K562 (cell line): ENCODE results near the gene ZNF362. TPM values are rescaled to one million over a fixed set of nuclear protein-coding genes. Genes with fewer than 3 reads are reported as not detected.

ENCODE experiments used
- ATAC-seq: fragments of 200-7000 bp; cut with Tn5 transposase; 3 replicates; pipeline ENCODE4 v1.9.1; 2020; ENCODE audit warnings: moderate library complexity
- BruUV-seq: library from RNA; stranded (reverse); fragments of 400-500 nt; replicated peaks from 2 replicates; lab custom pipeline; 2021; lab: Mats Ljungman, UMichigan
- CTCF ChIA-PET: fragments of 300-600 bp; formaldehyde crosslinking; extraction: SDS; loops from one replicate; lab custom pipeline; 2021; ENCODE audit warnings: low intra/inter-chr PET ratio; lab: Yijun Ruan, JAX
- POLR2A ChIA-PET: fragments of 300-600, 350-650 bp; sonication (Branson Sonifier 250); formaldehyde crosslinking; extraction: SDS; loops from one replicate; lab custom pipeline; 2021; ENCODE audit warnings: antibody characterized with exemption, inconsistent platforms; lab: Yijun Ruan, JAX
- DNase-seq, 4 experiments: peaks; one replicate each; pipeline versions ENCODE4 v3.0.0 to v3.0.0-alpha.2; 2011 to 2018; ENCODE audit warnings: low spot score in 3 of 4, mixed read lengths in 3 of 4; ENCODE audit errors: extremely low read depth in 1 of 4
- FAIRE-seq: peaks from 2 replicates; lab custom pipeline; 2011; peaks lifted over from hg19 to GRCh38; lab: Jason Lieb, UNC
- H2AFZ ChIP-seq: 2 replicates; pipeline ENCODE4 v1.6.0; 2011; ENCODE audit warnings: low read depth, low read length, control low read depth, inconsistent platforms
- H3K27ac ChIP-seq: fragments of 200-600 bp; 3 replicates; pipeline ENCODE4 v1.8.0; 2011; ENCODE audit warnings: low read depth, mild to moderate bottlenecking, control low read depth, inconsistent platforms, low read length, moderate library complexity, mixed read lengths; ENCODE audit errors: extremely low read depth
- H3K27me3 ChIP-seq, 2 experiments: fragments of 300-600 bp in 1 of 2; 2 replicates in 1 of 2; 3 replicates in 1 of 2; pipeline versions ENCODE4 v1.6.0 to v1.8.0; 2011; ENCODE audit warnings: inconsistent platforms in 2 of 2, low read length in 2 of 2, mild to moderate bottlenecking in 1 of 2, mixed read lengths in 1 of 2, moderate library complexity in 1 of 2; ENCODE audit not compliant: control insufficient read depth in 2 of 2, insufficient read depth in 2 of 2
- H3K36me3 ChIP-seq: fragments of 300-600 bp; 3 replicates; pipeline ENCODE4 v1.8.0; 2011; ENCODE audit warnings: mild to moderate bottlenecking, low read length, inconsistent platforms; ENCODE audit not compliant: control insufficient read depth, insufficient read depth
- H3K4me1 ChIP-seq, 2 experiments: fragments of 200-600 bp in 1 of 2; replicated peaks in 1 of 2; 2 replicates in 1 of 2; 3 replicates in 1 of 2; pipeline versions ENCODE4 v1.5.1 to v1.8.0; 2011; ENCODE audit warnings: inconsistent platforms in 2 of 2, low read length in 2 of 2, mild to moderate bottlenecking in 1 of 2, mixed read lengths in 1 of 2, moderate library complexity in 1 of 2; ENCODE audit not compliant: control insufficient read depth in 2 of 2, insufficient read depth in 2 of 2
- H3K4me2 ChIP-seq: 2 replicates; pipeline ENCODE4 v1.6.1; 2011; ENCODE audit warnings: low read length, control low read depth, inconsistent platforms, mixed read lengths; ENCODE audit not compliant: insufficient read depth
- H3K4me3 ChIP-seq: fragments of 200-600 bp; sonication (generic), shearing (Covaris generic); 2 replicates; pipeline ENCODE4 v1.5.1; 2016; ENCODE audit warnings: control low read depth, inconsistent platforms
- H3K79me2 ChIP-seq: fragments of 200-600 bp; 3 replicates; pipeline ENCODE4 v1.8.0; 2011; ENCODE audit warnings: low read length, inconsistent platforms; ENCODE audit not compliant: control insufficient read depth, insufficient read depth
- H3K9ac ChIP-seq, 2 experiments: 2 replicates each; pipeline versions ENCODE4 v1.6.0 to v1.6.1; 2011; ENCODE audit warnings: low read depth in 2 of 2, low read length in 2 of 2, control low read depth in 1 of 2, inconsistent platforms in 1 of 2, mild to moderate bottlenecking in 1 of 2, mixed read lengths in 1 of 2; ENCODE audit not compliant: insufficient read depth in 1 of 2
- H3K9me1 ChIP-seq: one replicate; pipeline ENCODE4 v1.6.0; 2011; ENCODE audit warnings: inconsistent platforms, mild to moderate bottlenecking, low read length, moderate library complexity; ENCODE audit not compliant: control insufficient read depth, insufficient read depth
- H3K9me3 ChIP-seq: replicated peaks from 2 replicates; pipeline ENCODE4 v1.5.1; 2011; ENCODE audit warnings: low read depth, low read length, inconsistent platforms; ENCODE audit not compliant: control insufficient read depth, insufficient read depth
- H4K20me1 ChIP-seq: replicated peaks from 2 replicates; pipeline ENCODE4 v1.6.1; 2011; ENCODE audit warnings: low read length, inconsistent platforms, mixed read lengths; ENCODE audit not compliant: control insufficient read depth, insufficient read depth
- CCNT2 ChIP-seq: IDR thresholded peaks from 2 replicates; pipeline ENCODE4 v1.6.1; 2011; ENCODE audit warnings: borderline replicate concordance, low read depth, mild to moderate bottlenecking, moderate library complexity, mixed read lengths, low read length; ENCODE audit not compliant: insufficient read length; ENCODE audit errors: extremely low read depth
- E2F3 ChIP-seq: fragments of 250-450 bp; sonication (Bioruptor Pico); IDR thresholded peaks from 2 replicates; pipeline ENCODE4 v1.4.0; 2020; ENCODE audit warnings: mild to moderate bottlenecking
- FOXK1 ChIP-seq: sonication (generic); formaldehyde crosslinking; IDR thresholded peaks from 2 replicates; pipeline ENCODE4 v1.8.0; 2022; ENCODE audit warnings: missing genetic modification reagents, mild to moderate bottlenecking, borderline replicate concordance
- POLR2B ChIP-seq: fragments of 450-650 bp; IDR thresholded peaks from 2 replicates; pipeline ENCODE4 v1.6.1; 2018; ENCODE audit warnings: low read depth; ENCODE audit not compliant: partially characterized antibody
- RBM25 ChIP-seq: fragments of 200-400 bp; formaldehyde crosslinking; IDR thresholded peaks from 2 replicates; pipeline ENCODE4 v1.6.1; 2018; ENCODE audit warnings: low read length, low read depth, moderate library complexity; ENCODE audit not compliant: severe bottlenecking
- SRSF1 ChIP-seq: fragments of 200-400 bp; formaldehyde crosslinking; IDR thresholded peaks from 2 replicates; pipeline ENCODE4 v1.6.1; 2017; ENCODE audit warnings: mild to moderate bottlenecking, low read depth, low read length, moderate library complexity
- WGBS: fragments of 100-300 bp; shearing (Covaris generic); methylation state at CpG from one replicate; pipeline ENCODE4 v1.1.6; 2016; ENCODE audit warnings: low coverage, mixed read lengths; ENCODE audit not compliant: insufficient coverage; ENCODE audit errors: missing lambda C conversion rate; 5-methylcytosine and 5-hydroxymethylcytosine counted together
- in situ Hi-C: fragments of 300-500 bp; cut with MboI; formaldehyde crosslinking; loops from 4 replicates; pipeline ENCODE4 v1.15.0; 2018; ENCODE audit warnings: inconsistent platforms, mixed read lengths
- intact Hi-C: fragments of 100-400 bp; cut with micrococcal nuclease; formaldehyde crosslinking; loops from 2 replicates; pipeline ENCODE4 v1.14.2; 2022
- polyA plus RNA-seq, 8 experiments: library from polyadenylated mRNA; depleted of rRNA in 4 of 8; stranded (reverse) in 5 of 8; unstranded in 3 of 8; fragments of >200 nt; fragmentation: Nextera tagmentation in 2 of 8; fragmentation: Illumina TruSeq in 1 of 8; extraction: Ambion mirVana in 2 of 8; extraction: Trizol in 1 of 8; gene quantifications; 2 replicates each; pipeline versions ENCODE4 v1.2.1 to v1.2.3, GENCODE V29; 2011 to 2014; ENCODE audit warnings: inconsistent platforms in 1 of 8, missing spikeins in 1 of 8
- total RNA-seq, 7 experiments: library from RNA; depleted of rRNA in 6 of 7; stranded (reverse); fragments of >200 nt in 6 of 7; fragmentation: Illumina TruSeq in 2 of 7; extraction: Trizol in 2 of 7; gene quantifications; 2 replicates each; pipeline versions ENCODE4 v1.2.1 to v1.2.3, GENCODE V29; 2011 to 2021; ENCODE audit warnings: low replicate concordance in 1 of 7
- TF ChIP-seq, protein P1 (sequence below): fragments of 250-450 bp; sonication (Bioruptor Pico); IDR thresholded peaks from 2 replicates; pipeline ENCODE4 v1.6.1; 2021; ENCODE audit warnings: mild to moderate bottlenecking
- TF ChIP-seq, protein P2 (sequence below): sonication (generic); formaldehyde crosslinking; IDR thresholded peaks from 2 replicates; pipeline ENCODE4 v1.9.0; 2022; ENCODE audit warnings: mild to moderate bottlenecking, missing genetic modification reagents
- TF ChIP-seq, protein P3 (sequence below): sonication (generic); formaldehyde crosslinking; IDR thresholded peaks from 2 replicates; pipeline ENCODE4 v1.5.0; 2020; ENCODE audit warnings: missing genetic modification reagents
- TF ChIP-seq, protein P4 (sequence below): IDR thresholded peaks from 2 replicates; pipeline ENCODE4 v1.6.1; 2011; ENCODE audit warnings: borderline replicate concordance, low read depth, mild to moderate bottlenecking, moderate library complexity, low read length; ENCODE audit not compliant: insufficient read depth, poor library complexity, severe bottlenecking

The ZNF362 gene
- total and polyA plus RNA-seq, 9 of the 15 experiments (the other 6 are each of a cell fraction or from before 2014, with no cell fraction given): 0.01 to 1.1 (median 0.35) TPM; not detected in 1

DNA sequence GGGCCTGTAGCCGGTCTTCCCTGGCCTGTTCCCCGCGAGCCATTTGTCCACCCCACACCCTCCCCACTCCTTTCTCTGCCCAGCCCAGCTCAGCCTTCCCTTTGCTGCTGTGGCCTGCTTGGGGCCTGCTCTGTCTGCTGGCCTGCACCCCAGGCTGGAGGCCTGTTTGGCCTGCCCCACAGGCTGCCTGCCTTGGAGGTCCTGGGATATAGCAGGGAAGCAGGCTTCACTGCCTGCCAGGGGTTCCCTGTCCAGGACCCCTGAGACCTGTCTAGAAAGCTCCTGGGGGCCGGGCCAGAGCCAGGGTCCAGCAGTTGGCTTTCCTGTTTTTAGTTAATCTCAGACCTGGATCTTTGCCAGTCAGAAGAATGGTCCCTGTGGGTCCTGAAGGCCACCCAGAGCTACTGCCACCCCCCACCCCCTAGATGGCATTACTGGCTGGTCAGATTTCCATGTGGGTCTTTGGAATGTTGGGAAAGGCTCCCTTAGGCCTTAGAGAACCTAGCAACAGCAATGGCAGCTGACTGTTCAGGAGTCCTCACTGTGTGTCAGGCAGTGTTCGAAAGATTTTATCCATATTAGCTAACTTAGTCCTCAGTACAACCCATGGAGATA is 7.7 kb downstream of the ZNF362 start (continued):
- TF ChIP-seq, protein P1, sequence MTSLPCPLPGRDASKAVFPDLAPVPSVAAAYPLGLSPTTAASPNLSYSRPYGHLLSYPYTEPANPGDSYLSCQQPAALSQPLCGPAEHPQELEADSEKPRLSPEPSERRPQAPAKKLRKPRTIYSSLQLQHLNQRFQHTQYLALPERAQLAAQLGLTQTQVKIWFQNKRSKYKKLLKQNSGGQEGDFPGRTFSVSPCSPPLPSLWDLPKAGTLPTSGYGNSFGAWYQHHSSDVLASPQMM (CRISPR knock-in tag): no peak
- TF ChIP-seq E2F3 (CRISPR knock-in tag) (no peak), SRSF1 (no peak)

DNA sequence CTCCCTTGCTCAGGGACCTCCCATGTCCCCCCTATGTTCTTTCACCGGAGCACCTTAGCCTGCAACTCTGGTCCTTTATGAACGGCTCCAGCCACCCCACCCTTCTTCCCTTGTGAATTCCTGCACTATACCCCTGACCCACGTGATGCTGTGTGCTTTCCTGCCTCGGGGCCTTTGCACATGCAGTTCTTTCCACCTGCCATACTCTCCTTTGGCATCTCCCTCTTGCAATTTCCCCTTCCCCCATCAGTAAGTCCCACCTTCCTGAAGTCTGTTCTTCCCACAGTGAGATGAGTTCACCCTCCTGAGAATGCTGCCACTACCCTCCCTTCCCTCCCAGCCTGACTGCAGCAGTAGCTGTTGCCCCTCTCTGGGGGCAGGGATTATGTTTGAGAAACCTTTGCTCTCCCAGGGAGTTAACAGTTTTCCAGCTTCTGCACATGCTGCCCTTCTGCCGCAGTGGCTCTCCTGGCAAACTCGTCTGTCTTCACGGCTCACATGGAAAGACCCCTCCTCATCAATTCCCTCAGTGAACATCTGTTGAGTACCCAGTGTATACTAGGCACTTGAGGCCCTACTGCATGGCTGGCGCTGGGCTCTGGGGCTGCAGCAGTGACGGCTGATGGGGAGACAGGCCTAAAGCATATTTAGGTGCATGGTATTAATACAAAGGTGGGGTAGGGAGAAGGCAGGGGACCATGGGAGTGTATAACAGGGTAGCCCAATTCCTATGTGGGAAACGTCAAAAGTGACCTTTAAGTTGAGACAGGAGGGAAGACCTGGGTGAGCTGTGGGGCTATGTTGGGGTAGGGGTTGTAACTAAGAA is 9.7 kb downstream of the ZNF362 start:
- no TSS peak for BruUV-seq
- intact Hi-C loops: no loop called here
- Histone ChIP-seq H2AFZ (no peak overlapping the region), H3K79me2 (no peaks in the 10 kb centered on the region), H3K9me3 (no peaks in the 10 kb centered on the region), H3K4me1 (0 out of 5 replicates have a peak, but pooled peaks cover 0 to 2% of the 10 kb centered on the region in 2 experiments), H3K9ac (no peak overlapping the region), H3K9me1 (no peaks in the 10 kb centered on the region), H3K36me3 (no peaks in the 10 kb centered on the region), H3K27me3 (peaks cover 4 to 35% of the 10 kb centered on the region in 2 experiments; a peak in 4 of 5 replicates), H3K4me2 (no peak overlapping the region), H3K4me3 (no peak overlapping the region), H4K20me1 (peaks cover 10% of the 10 kb centered on the region; the same call in 1 of the 2 replicates), H3K27ac (no peak overlapping the region)
- TF ChIP-seq CCNT2 (no peak), POLR2B (no peak), FOXK1 (CRISPR knock-in tag) (no peak), RBM25 (peak; percentile 21)
- TF ChIP-seq, protein P2, sequence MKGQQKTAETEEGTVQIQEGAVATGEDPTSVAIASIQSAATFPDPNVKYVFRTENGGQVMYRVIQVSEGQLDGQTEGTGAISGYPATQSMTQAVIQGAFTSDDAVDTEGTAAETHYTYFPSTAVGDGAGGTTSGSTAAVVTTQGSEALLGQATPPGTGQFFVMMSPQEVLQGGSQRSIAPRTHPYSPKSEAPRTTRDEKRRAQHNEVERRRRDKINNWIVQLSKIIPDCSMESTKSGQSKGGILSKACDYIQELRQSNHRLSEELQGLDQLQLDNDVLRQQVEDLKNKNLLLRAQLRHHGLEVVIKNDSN: peak; percentile 60; the same call in 1 of the 2 replicates
- TF ChIP-seq, protein P3, sequence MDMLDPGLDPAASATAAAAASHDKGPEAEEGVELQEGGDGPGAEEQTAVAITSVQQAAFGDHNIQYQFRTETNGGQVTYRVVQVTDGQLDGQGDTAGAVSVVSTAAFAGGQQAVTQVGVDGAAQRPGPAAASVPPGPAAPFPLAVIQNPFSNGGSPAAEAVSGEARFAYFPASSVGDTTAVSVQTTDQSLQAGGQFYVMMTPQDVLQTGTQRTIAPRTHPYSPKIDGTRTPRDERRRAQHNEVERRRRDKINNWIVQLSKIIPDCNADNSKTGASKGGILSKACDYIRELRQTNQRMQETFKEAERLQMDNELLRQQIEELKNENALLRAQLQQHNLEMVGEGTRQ (CRISPR knock-in tag): peak; percentile 9; the same call in 1 of the 2 replicates
- TF ChIP-seq, protein P4, sequence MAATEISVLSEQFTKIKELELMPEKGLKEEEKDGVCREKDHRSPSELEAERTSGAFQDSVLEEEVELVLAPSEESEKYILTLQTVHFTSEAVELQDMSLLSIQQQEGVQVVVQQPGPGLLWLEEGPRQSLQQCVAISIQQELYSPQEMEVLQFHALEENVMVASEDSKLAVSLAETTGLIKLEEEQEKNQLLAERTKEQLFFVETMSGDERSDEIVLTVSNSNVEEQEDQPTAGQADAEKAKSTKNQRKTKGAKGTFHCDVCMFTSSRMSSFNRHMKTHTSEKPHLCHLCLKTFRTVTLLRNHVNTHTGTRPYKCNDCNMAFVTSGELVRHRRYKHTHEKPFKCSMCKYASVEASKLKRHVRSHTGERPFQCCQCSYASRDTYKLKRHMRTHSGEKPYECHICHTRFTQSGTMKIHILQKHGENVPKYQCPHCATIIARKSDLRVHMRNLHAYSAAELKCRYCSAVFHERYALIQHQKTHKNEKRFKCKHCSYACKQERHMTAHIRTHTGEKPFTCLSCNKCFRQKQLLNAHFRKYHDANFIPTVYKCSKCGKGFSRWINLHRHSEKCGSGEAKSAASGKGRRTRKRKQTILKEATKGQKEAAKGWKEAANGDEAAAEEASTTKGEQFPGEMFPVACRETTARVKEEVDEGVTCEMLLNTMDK: no peak
- 2% methylated on average over 10 of the region's 10 CpGs for WGBS
- ChIA-PET POLR2A (no interaction called here), CTCF (no interaction called here)
- in situ Hi-C loops: no loop called here
- DNase-seq (no peak), FAIRE-seq (no peak), ATAC-seq (no peak)
